DOHH2 (cell line): ENCODE data around the gene INKA2.

Experiments used
- H3F3A ChIP-seq: fragments of 200-600 bp; sonication (generic), shearing (Covaris generic); 2 replicates; pipeline ENCODE4 v1.6.0; 2016; ENCODE audit warnings: antibody characterized with exemption, mild to moderate bottlenecking; ENCODE audit not compliant: control insufficient read depth, insufficient read depth
- H3K27ac ChIP-seq: fragments of 200-600 bp; sonication (generic); 2 replicates; pipeline ENCODE4 v1.5.1; 2014; ENCODE audit warnings: low read depth, mild to moderate bottlenecking, low read length, moderate library complexity
- H3K27me3 ChIP-seq: fragments of 200-600 bp; sonication (generic); 2 replicates; pipeline ENCODE4 v1.6.1; 2014; ENCODE audit warnings: mild to moderate bottlenecking, low read length, mixed read lengths; ENCODE audit not compliant: control insufficient read depth
- H3K36me3 ChIP-seq: fragments of 200-600 bp; sonication (generic); 2 replicates; pipeline ENCODE4 v1.6.1; 2014; ENCODE audit warnings: mild to moderate bottlenecking, low read length, moderate library complexity, mixed read lengths; ENCODE audit not compliant: control insufficient read depth
- H3K4me1 ChIP-seq: fragments of 200-600 bp; sonication (generic); 2 replicates; pipeline ENCODE4 v1.6.1; 2014; ENCODE audit warnings: mild to moderate bottlenecking, low read length, mixed read lengths; ENCODE audit not compliant: control insufficient read depth
- H3K4me2 ChIP-seq: fragments of 200-600 bp; sonication (generic); 2 replicates; pipeline ENCODE4 v1.6.0; 2014; ENCODE audit warnings: mild to moderate bottlenecking, low read length, moderate library complexity
- H3K4me3 ChIP-seq: fragments of 200-600 bp; sonication (generic); 2 replicates; pipeline ENCODE4 v1.5.1; 2014; ENCODE audit warnings: mild to moderate bottlenecking, low read length, mixed read lengths
- H3K79me2 ChIP-seq: fragments of 200-600 bp; sonication (generic); 2 replicates; pipeline ENCODE4 v1.6.1; 2014; ENCODE audit warnings: mild to moderate bottlenecking, low read length, mixed read lengths; ENCODE audit not compliant: control insufficient read depth
- H3K9me2 ChIP-seq: fragments of 200-600 bp; sonication (generic); replicated peaks from 2 replicates; pipeline ENCODE4 v1.6.1; 2014; ENCODE audit warnings: mild to moderate bottlenecking, low read length, mixed read lengths; ENCODE audit not compliant: control insufficient read depth
- H3K9me3 ChIP-seq: fragments of 200-600 bp; sonication (generic); 2 replicates; pipeline ENCODE4 v1.6.1; 2014; ENCODE audit warnings: antibody characterized with exemption, low read length, mixed read lengths; ENCODE audit not compliant: control insufficient read depth, insufficient read depth
- H4K20me1 ChIP-seq: fragments of 200-600 bp; sonication (generic); 2 replicates; pipeline ENCODE4 v1.6.0; 2014; ENCODE audit warnings: low read depth, mild to moderate bottlenecking, antibody characterized with exemption, low read length, moderate library complexity; ENCODE audit not compliant: control insufficient read depth, insufficient read depth
- EZH2phosphoT487 ChIP-seq: fragments of 200-600 bp; sonication (generic); IDR thresholded peaks from 2 replicates; pipeline ENCODE4 v1.6.1; 2017; ENCODE audit warnings: borderline replicate concordance, mild to moderate bottlenecking, antibody characterized with exemption, low read length, moderate library complexity, mixed read lengths
- TF ChIP-seq, protein P1 (sequence below): fragments of 200-600 bp; sonication (generic); IDR thresholded peaks from one replicate; pipeline ENCODE4 v1.5.1; 2014; ENCODE audit warnings: antibody characterized with exemption, mild to moderate bottlenecking, low read depth, low read length; ENCODE audit not compliant: poor library complexity, severe bottlenecking

The INKA2 gene

DNA sequence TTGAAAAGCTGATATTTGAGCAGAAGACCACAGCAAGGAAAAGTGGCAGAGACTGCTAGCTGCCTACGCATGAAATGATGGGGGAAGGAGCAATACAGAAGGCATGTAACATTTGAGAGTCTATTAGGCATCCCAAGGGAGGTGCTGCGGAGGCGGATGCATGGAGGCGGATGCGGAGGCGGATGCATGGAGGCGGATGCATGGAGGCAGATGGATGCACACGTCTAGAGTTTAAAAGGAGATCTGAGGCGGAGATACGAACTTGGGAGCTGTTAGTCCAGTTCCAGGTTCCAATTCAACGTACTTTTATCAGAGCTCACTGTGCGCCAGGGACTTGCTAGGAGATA is 15.8 kb upstream of the INKA2 start:
- no peaks in the 10 kb centered on the region for H3K27me3 ChIP-seq
- no peaks in the 10 kb centered on the region; the same call in 1 of the 2 replicates for H3F3A ChIP-seq
- peaks cover 51% of the 10 kb centered on the region for H3K79me2 ChIP-seq
- H4K20me1 ChIP-seq = peaks cover 12% of the 10 kb centered on the region; the same call in 1 of the 2 replicates
- H3K27ac ChIP-seq = peak overlapping the region; percentile 86
- peaks cover 29% of the 10 kb centered on the region for H3K4me1 ChIP-seq
- peaks cover 37% of the 10 kb centered on the region for H3K36me3 ChIP-seq
- H3K4me2 ChIP-seq = peak overlapping the region; percentile 94
- TF ChIP-seq, protein P1, sequence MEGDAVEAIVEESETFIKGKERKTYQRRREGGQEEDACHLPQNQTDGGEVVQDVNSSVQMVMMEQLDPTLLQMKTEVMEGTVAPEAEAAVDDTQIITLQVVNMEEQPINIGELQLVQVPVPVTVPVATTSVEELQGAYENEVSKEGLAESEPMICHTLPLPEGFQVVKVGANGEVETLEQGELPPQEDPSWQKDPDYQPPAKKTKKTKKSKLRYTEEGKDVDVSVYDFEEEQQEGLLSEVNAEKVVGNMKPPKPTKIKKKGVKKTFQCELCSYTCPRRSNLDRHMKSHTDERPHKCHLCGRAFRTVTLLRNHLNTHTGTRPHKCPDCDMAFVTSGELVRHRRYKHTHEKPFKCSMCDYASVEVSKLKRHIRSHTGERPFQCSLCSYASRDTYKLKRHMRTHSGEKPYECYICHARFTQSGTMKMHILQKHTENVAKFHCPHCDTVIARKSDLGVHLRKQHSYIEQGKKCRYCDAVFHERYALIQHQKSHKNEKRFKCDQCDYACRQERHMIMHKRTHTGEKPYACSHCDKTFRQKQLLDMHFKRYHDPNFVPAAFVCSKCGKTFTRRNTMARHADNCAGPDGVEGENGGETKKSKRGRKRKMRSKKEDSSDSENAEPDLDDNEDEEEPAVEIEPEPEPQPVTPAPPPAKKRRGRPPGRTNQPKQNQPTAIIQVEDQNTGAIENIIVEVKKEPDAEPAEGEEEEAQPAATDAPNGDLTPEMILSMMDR = no peak
- no peak for TF ChIP-seq EZH2phosphoT487
- no peaks in the 10 kb centered on the region for H3K9me2 ChIP-seq
- H3K9me3 ChIP-seq = no peaks in the 10 kb centered on the region
- peak overlapping the region; percentile 96 for H3K4me3 ChIP-seq

DNA sequence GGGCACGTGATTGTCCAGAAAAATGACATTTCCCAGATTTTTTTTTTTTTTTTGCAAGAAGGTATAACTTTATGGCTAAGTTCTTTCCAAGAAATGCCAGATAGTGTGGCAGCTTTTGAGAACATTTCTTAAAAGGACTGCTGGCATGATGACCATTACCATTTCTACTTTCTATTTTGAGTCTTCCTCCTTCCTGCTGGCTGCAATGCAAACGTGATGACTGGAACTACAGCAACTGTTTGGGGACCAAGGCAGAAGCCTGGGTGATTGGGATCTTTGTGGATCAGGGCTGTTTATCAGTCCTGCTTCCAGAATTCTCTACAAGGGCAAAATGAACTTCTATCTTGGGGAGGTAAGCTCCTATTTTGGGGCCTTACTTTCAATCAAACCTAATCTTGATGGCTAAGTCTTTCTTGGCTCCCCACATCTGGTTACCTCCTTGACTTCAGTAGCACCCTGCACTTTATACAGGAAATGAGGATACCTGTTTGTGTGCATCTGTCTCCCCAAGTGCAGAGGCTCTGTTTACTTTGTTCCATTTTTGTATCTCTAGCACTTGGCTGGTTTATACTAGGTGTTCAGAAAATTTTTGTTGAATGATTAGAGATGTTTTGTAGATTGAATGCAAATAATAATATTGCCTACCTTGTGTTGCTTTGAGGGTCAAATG is 12.8 kb upstream of the INKA2 start:
- Histone ChIP-seq H3K4me1 (peaks cover 27% of the 10 kb centered on the region), H3K79me2 (peaks cover 26% of the 10 kb centered on the region), H3K27me3 (no peaks in the 10 kb centered on the region), H3K4me3 (no peak overlapping the region), H3K9me3 (no peaks in the 10 kb centered on the region), H3K27ac (no peak overlapping the region), H4K20me1 (peaks cover 5% of the 10 kb centered on the region; the same call in 1 of the 2 replicates), H3K4me2 (no peak overlapping the region), H3F3A (no peaks in the 10 kb centered on the region; the same call in 1 of the 2 replicates), H3K36me3 (peaks cover 11% of the 10 kb centered on the region), H3K9me2 (no peaks in the 10 kb centered on the region)
- TF ChIP-seq EZH2phosphoT487 = no peak
- TF ChIP-seq, protein P1 = no peak

DNA sequence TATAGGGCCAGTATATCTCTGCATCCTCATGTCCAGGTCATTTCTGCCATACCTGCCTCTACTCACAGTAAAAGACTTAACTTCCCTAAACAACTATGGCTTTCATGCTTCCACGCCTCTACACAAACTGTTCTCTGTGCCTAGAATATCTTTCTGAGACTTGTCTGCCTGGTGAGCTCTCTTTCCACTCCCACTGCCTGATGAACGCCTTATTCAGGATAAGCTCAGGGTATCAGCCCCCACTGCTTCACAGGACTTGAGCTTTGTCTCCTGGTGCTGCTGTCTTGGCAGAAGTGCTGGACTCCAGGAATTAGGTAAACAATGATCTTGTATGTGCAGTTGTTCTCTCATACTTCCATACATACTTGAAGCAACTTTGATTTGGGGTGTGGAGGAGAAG is 11.7 kb upstream of the INKA2 start:
- Histone ChIP-seq H3K27ac (no peak overlapping the region), H3K4me3 (no peak overlapping the region), H3K9me3 (no peaks in the 10 kb centered on the region), H3K27me3 (no peaks in the 10 kb centered on the region), H4K20me1 (no peaks in the 10 kb centered on the region), H3F3A (no peaks in the 10 kb centered on the region; the same call in 1 of the 2 replicates), H3K4me1 (peaks cover 25% of the 10 kb centered on the region), H3K36me3 (peaks cover under 1% of the 10 kb centered on the region; the same call in 1 of the 2 replicates), H3K9me2 (no peaks in the 10 kb centered on the region), H3K4me2 (no peak overlapping the region), H3K79me2 (peaks cover 14% of the 10 kb centered on the region)
- TF ChIP-seq, protein P1 = no peak
- TF ChIP-seq EZH2phosphoT487 = no peak
